ENCODE results near the gene SPIRE1. TPM values are rescaled to one million over a fixed set of nuclear protein-coding genes. Genes with fewer than 3 reads are reported as not detected.
A peak's percentile ranks its signal among the peaks of the same experiment; 100 is the strongest.
"Not testable (repeated sequence)": the region's sequence is repeated elsewhere in the genome, so short reads cannot be mapped to it uniquely, and the experiment has no call there.

SPIRE1 gene
- total RNA-seq, 1 experiment from 2014 or later, result 15.2 TPM

DNA sequence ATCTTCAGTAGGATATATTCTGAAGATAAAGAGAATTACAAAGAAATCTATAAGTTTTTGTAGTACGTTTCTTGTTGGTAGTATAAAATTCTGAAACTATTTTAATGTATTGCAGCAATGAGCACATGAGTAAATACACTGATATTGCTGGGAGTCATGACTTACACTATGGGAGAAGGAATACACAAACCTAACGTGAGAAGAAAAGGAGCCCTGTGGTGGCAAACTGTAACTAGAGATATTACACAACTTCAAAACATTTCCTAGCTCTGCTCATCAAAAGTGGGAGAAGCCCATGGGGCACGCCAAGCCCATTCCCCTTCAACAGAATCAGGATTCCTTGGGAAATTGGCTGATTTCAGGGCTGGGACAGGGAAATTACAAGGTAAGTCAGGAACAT is 20.5 kb downstream of the SPIRE1 start:
- H3K4me1 ChIP-seq, result no peaks in the 10 kb centered on the region
- no peaks in the 10 kb centered on the region for H3K36me3 ChIP-seq
- no peaks in the 10 kb centered on the region for H3K9me3 ChIP-seq (replicated peaks)
- H3K27me3 ChIP-seq, result no peaks in the 10 kb centered on the region
- H3K4me3 ChIP-seq, result no peak overlapping the region
- H3K27ac ChIP-seq, result no peak overlapping the region
- no peak for DNase-seq

DNA sequence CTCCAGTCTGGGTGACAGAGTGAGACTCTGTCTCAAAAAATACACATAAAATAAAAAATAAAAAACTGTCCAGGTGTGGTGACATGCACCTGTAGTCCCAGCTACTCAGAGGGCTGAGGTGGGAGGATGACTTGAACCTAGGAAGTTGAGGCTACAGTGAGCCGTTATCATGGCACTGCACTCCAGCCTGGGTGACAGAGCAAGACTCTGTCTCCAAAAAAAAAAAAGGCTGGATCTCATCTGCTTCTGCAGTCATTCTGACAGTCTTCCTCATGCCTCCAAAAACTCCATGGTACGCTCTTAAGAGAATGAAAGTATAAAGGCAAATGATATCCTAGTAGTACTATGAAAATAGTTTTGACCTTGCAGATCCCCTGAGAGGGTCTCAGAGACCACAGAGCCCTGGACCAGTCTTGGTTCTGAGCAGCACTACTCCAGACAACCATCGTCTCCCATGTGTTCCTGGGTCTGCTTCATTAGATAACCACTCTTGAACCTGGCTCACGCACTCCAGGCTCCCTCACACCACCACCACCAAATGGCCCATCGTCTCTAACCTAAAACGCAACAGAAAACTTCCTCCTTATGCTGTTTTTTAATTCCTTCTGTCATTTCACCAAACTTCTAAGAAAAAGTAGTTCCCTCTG is 26.0 kb downstream of the SPIRE1 start:
- Histone ChIP-seq H3K36me3 (no peaks in the 10 kb centered on the region; the same call in 1 of the 2 replicates), H3K4me3 (no peak overlapping the region), H3K27ac (no peak overlapping the region), H3K27me3 (no peaks in the 10 kb centered on the region), H3K4me1 (no peaks in the 10 kb centered on the region), H3K9me3 (replicated peaks) (no peaks in the 10 kb centered on the region)
- DNase-seq, result no peak

DNA sequence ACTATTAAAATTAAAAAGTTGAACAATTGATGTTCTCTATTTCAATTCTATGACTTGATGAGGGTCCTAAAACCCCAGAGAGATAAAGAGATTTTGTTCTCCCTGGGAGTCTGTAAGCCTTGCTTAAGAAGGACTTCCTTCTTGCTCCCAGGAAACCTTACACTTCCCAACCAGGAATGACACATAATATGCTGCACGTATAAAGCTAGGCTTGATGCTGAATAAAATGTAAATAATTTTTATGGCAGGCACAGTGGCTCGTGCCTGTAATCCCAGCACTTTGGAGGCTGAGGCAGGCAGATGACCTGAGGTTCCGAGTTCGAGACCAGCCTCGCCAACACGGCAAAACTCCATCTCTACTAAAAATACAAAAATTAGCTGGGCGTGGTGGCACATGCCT is 27.8 kb downstream of the SPIRE1 start:
- no peak overlapping the region for H3K27ac ChIP-seq
- H3K27me3 ChIP-seq, result no peaks in the 10 kb centered on the region
- no peaks in the 10 kb centered on the region for H3K4me1 ChIP-seq
- no peaks in the 10 kb centered on the region for H3K9me3 ChIP-seq (replicated peaks)
- H3K36me3 ChIP-seq, result no peaks in the 10 kb centered on the region; the same call in 1 of the 2 replicates
- no peak for DNase-seq
- no peak overlapping the region for H3K4me3 ChIP-seq

DNA sequence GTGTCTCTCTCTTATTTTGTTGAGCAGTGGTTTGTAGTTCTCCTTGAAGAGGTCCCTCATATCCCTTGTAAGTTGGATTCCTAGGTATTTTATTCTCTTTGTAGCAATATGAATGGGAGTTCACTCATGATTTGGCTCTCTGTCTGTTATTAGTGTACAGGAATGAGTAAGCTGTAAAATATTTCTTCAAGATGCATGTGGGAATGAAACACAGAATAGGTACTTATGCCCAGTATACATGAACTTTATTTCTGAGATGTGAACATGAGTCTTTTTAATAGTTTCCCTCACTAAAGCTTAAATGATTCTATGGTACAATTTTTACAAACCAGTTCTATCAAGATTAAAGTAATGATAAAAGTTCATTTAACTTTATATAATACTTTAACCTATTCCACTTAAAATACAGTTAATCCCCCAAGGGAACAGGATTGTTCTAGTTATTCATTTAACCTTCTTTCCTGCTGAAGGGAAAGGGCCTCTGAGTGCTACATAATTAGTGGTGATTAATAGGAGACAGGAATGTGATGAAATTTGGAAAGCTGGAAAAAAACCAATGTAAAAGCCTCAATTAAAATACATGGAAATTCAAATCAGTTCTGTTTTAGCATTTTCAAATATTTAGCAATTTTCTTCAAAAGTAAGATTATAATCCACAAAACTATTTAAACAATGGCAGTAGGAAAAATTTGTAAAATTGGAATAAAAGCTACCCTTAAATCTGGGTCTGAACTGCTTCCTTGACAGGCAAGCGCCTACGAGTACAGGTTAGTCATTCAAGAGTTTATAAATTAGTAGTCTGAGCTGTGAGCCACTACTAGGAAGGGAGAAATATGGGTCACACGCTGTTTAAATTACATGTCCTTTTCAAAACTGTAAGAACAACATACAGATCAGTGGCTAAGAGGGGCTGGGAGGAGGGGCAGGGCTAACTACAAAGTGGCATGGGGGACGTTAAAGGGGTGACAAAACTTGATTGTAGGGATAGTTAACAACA is 28.9 kb downstream of the SPIRE1 start:
- Histone ChIP-seq H3K27ac (no peak overlapping the region), H3K4me1 (no peaks in the 10 kb centered on the region), H3K27me3 (no peaks in the 10 kb centered on the region), H3K4me3 (no peak overlapping the region), H3K36me3 (no peaks in the 10 kb centered on the region; the same call in 1 of the 2 replicates), H3K9me3 (replicated peaks) (no peaks in the 10 kb centered on the region)
- no peak for DNase-seq

DNA sequence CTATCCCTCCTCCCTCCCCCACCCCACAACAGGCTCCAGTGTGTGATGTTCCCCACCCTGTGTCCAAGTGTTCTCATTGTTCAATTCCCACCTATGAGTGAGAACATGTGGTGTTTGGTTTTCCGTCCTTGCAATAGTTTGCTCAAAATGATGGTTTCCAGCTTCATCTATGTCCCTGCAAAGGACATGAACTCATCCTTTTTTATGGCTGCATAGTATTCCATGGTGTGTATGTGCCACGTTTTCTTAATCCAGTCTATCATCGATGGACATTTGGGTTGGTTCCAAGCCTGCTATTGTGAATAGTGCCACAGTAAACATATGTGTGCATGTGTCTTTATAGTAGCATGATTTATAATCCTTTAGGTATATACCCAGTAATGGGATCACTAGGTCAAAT is 30.7 kb downstream of the SPIRE1 start:
- not testable (repeated sequence) for H3K4me1 ChIP-seq; H3K27ac ChIP-seq; H3K4me3 ChIP-seq; H3K9me3 ChIP-seq (replicated peaks); H3K27me3 ChIP-seq; H3K36me3 ChIP-seq; DNase-seq

DNA sequence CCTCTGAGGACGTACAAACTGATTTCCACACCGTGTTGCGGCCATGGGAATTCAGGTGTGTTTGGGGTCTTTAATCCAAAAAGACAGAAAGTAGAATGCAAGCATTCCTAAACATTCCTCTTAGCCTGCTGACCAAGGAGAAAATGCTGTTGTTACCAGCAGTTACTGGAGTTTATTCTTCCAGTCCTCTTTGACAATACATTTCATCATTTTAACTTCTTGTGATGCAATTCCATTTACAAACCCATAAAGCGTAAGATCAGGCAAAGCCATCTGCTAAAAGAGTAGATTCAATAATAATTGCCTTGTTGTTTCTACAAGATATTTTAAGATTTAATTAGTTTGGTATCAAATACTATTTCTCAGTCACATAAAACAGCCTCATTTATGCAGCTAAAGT is 32.7 kb downstream of the SPIRE1 start:
- H3K36me3 ChIP-seq, result no peaks in the 10 kb centered on the region; the same call in 1 of the 2 replicates
- no peak for DNase-seq
- no peaks in the 10 kb centered on the region for H3K4me1 ChIP-seq
- no peaks in the 10 kb centered on the region for H3K9me3 ChIP-seq (replicated peaks)
- no peak overlapping the region for H3K27ac ChIP-seq
- no peaks in the 10 kb centered on the region for H3K27me3 ChIP-seq
- H3K4me3 ChIP-seq, result no peak overlapping the region

DNA sequence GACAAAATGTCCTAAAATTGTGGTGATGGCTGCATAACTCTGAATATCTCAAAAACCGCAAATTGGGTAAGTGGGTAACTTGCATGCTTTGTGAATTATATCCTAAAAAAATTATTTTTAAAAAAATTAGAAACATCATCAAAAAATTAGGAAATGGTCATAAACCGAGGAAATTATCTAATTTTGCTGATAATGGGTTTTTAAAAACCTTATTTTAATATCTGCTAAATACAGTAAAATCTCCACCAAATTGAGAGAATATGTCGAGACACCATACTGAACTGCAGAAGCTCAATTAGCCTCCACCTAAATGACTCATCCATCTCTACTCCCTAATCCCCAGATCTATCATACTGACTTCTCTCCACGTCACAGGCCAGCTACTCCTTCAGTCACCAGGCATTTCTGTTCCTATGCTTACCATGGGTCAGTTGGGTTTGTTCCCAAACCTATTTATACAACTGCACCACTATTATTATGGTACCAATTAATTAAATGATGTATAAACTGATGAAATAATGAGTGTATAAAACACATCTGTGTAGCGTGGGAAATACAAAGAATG is 36.1 kb downstream of the SPIRE1 start:
- no peak overlapping the region for H3K4me3 ChIP-seq
- no peaks in the 10 kb centered on the region for H3K36me3 ChIP-seq
- H3K9me3 ChIP-seq (replicated peaks), result no peaks in the 10 kb centered on the region
- no peaks in the 10 kb centered on the region for H3K27me3 ChIP-seq
- H3K27ac ChIP-seq, result no peak overlapping the region
- DNase-seq, result no peak
- H3K4me1 ChIP-seq, result no peaks in the 10 kb centered on the region

DNA sequence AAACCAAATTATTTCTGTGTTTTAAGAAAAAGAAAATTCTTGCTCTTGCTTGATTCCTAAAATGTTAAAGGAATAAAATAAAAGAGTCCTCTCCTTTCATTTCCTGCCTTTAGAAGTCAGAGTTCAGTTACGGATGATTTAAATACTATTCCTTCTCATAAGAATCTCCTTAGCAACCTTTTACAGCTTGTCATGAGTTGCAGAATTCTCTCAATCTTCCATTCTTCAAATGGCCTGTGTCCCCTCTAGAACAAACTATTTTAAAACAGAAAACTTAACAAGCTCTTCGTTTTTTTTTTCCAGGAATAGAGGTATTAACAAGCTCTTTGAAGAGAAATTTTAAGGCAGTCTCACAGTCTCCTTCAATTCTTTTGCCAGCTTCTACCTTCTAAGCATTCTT is 42.2 kb downstream of the SPIRE1 start:
- Histone ChIP-seq H3K4me3 (no peak overlapping the region), H3K27me3 (no peaks in the 10 kb centered on the region), H3K36me3 (no peaks in the 10 kb centered on the region), H3K9me3 (replicated peaks) (no peaks in the 10 kb centered on the region), H3K27ac (no peak overlapping the region), H3K4me1 (no peaks in the 10 kb centered on the region)
- DNase-seq, result no peak

DNA sequence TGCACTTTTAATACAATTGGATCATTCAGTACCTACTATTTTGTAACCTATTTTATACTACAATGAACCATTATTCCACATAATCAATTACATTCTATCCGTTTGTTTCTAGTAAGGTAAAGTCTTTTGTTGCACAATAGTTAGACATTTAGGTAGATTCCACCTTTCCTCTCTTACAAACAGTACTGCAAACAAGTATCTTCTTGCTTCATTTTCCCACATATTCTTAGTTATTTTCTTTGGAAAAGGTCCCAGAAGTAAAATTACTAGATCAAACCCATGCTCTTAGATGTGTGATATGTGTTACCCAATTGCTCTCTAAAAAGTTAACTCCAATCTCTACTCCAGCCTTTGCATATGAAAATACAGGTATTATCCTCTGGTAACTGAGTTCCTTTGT is 49.6 kb downstream of the SPIRE1 start:
- H3K27ac ChIP-seq, result no peak overlapping the region
- H3K36me3 ChIP-seq, result no peaks in the 10 kb centered on the region
- H3K9me3 ChIP-seq (replicated peaks), result no peaks in the 10 kb centered on the region
- H3K4me3 ChIP-seq, result no peak overlapping the region
- DNase-seq, result no peak
- no peaks in the 10 kb centered on the region for H3K27me3 ChIP-seq
- H3K4me1 ChIP-seq, result peaks cover 4% of the 10 kb centered on the region; the same call in 1 of the 2 replicates

DNA sequence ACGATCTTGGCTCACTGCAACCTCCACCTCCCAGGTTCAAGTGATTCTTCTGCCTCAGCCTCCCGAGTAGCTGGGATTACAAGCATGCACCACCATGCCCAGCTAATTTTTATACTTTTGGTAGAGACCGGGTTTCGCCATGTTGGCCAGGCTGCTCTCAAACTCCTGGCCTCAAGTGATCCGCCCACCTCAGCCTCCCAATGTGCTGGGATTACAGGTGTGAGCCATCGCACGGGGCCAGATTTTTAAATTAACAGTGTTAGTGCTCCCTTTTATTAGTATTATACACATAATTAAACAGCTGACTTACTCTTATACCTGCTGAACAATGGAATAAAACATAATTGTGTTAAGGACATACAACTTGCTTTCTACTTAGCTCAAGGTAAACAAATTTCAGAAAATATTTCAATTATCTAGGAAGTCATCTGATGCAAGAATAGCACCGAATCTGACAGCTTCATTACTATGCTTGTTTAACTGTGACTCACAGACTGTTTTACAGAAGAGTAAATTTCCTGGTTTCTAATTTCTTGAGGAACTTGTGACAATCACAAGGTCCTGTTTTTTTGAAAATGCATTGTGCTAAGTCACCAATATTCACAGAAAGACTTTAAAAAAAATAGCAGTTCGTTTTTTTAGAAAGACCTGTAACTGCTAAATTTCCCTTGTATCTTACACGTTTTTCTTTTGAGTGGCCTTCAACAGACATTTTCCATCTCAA is 51.2 kb downstream of the SPIRE1 start:
- DNase-seq, result no peak
- peaks cover 4% of the 10 kb centered on the region; the same call in 1 of the 2 replicates for H3K4me1 ChIP-seq
- no peaks in the 10 kb centered on the region for H3K27me3 ChIP-seq
- no peak overlapping the region for H3K4me3 ChIP-seq
- H3K36me3 ChIP-seq, result no peaks in the 10 kb centered on the region
- no peaks in the 10 kb centered on the region for H3K9me3 ChIP-seq (replicated peaks)
- H3K27ac ChIP-seq, result no peak overlapping the region

DNA sequence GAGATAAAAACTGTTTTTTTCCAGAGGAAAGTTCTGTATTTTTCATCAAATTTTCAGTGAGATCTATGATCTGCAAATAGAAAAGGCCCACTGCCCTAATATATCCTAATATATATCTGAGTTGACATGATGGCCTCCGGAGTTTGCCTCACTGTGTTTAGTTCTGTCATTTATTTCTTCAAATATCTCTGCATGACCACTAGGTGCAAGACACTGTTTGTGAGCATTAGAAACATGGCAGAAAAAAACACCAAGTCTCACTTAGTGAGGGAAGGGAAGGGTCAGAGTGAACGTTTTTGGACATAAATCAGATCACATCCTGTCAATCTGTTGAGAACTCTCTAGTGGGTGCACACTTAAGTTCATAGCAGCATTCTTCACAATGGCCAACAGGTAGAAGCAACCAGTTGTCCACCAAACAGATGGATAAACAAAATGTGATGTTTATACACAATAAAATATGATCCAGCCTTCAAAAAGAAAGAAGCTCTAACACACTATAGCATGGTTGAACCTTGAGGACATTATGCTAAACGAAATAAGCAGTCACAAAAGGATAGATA is 53.4 kb downstream of the SPIRE1 start:
- no peak for DNase-seq
- H3K36me3 ChIP-seq, result no peaks in the 10 kb centered on the region
- H3K4me1 ChIP-seq, result peaks cover 4% of the 10 kb centered on the region; the same call in 1 of the 2 replicates
- no peak overlapping the region for H3K4me3 ChIP-seq
- H3K27ac ChIP-seq, result no peak overlapping the region
- H3K9me3 ChIP-seq (replicated peaks), result no peaks in the 10 kb centered on the region
- H3K27me3 ChIP-seq, result no peaks in the 10 kb centered on the region

DNA sequence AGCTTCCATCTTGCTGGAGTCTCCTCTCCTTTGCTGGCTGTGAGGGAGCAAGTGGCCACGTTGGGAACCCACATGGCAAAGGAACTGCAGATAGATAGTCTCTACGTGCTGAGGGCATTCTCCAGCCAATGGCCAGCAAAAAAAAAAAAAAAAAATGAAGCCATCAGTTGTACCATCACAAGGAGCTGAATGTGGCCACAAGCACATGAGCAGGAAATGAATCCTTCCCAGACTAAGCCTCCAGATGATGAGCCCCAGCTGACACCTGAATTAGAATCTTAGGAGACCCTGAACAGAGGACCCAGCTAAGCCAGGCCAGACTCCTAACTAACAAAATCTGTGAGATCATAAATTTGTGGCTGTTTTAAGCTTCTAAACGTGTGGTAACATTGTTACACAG is 57.9 kb downstream of the SPIRE1 start:
- no peak overlapping the region for H3K4me3 ChIP-seq
- no peaks in the 10 kb centered on the region for H3K27me3 ChIP-seq
- no peak overlapping the region for H3K27ac ChIP-seq
- peaks cover 3% of the 10 kb centered on the region; the same call in 1 of the 2 replicates for H3K4me1 ChIP-seq
- no peaks in the 10 kb centered on the region for H3K36me3 ChIP-seq
- no peak for DNase-seq
- no peaks in the 10 kb centered on the region for H3K9me3 ChIP-seq (replicated peaks)

DNA sequence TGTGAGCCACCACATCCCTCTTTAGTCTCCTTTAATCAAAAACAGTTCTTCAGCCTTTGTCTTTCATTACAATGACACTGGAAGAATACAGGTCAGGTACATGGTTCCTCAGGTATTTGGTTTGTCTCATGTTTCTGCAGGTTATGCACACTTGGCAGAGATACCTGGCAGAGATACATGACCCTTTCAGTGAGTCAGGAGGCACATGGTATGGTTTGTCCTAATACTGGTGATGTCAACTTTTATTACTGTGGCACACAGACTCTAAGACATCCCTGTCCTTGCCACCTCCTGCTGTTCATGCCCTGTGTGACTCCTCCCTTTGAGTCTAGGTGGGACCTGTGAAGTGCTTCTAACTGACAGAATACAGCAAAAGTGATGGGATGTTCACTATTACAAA is 58.4 kb downstream of the SPIRE1 start:
- peaks cover 3% of the 10 kb centered on the region; the same call in 1 of the 2 replicates for H3K4me1 ChIP-seq
- no peaks in the 10 kb centered on the region for H3K9me3 ChIP-seq (replicated peaks)
- no peak for DNase-seq
- no peak overlapping the region for H3K27ac ChIP-seq
- H3K27me3 ChIP-seq, result no peaks in the 10 kb centered on the region
- H3K36me3 ChIP-seq, result no peaks in the 10 kb centered on the region
- no peak overlapping the region for H3K4me3 ChIP-seq

DNA sequence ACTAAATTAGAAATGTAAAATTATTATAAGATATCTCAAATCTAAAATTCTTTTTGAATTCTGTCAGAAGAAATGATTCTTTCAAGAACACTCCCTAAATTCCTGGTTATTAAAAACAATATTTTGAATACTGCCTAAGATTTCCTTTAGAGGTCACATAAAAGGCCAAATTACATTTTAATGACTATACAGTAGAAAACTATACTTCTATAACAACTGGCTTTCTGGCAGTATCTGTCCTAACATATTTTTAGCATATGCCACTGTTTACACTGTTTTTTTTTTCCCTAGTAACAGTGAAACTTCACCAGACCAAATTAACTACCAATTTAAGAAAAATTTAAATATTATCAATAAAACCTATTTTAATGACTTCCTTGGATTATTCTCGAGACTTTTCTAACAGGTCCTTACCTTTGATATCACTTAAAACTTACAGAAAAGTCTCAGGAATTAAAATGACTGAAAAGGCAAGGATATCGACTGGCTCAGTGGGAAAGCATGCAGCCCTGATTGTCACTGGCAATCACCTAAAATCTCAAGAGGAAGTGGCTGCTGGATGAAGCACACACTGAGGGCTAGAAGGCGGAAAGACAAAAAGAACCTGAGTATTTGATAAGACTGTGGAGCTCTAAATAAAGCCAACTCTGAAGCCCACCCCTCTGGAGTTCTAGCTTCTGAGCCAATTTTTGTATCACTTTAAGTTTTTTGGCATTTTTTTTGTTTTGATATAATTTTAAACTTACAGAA is 59.6 kb downstream of the SPIRE1 start:
- H3K4me3 ChIP-seq, result no peak overlapping the region
- peaks cover 3% of the 10 kb centered on the region; the same call in 1 of the 2 replicates for H3K4me1 ChIP-seq
- H3K9me3 ChIP-seq (replicated peaks), result no peaks in the 10 kb centered on the region
- H3K27me3 ChIP-seq, result no peaks in the 10 kb centered on the region
- no peaks in the 10 kb centered on the region for H3K36me3 ChIP-seq
- DNase-seq, result peak in 1 of 2 experiments; percentile 5
- H3K27ac ChIP-seq, result peak overlapping the region; percentile 26; the same call in 1 of the 2 replicates

Measured in SJCRH30 (cell line).